Measurements from ENCODE around the gene UROC1.

The UROC1 gene

GRCh38 chr3:126460381-126460780, 57.2 kb downstream of the UROC1 start:
- DNase-seq (ENCODE audit: low read depth in 2 of 2), result no peak

- no peak for DNase-seq (ENCODE audit: low read depth in 2 of 2)
Measured at GRCh38 chr3:126459763-126460127, 57.8 kb downstream of the UROC1 start.

DNA sequence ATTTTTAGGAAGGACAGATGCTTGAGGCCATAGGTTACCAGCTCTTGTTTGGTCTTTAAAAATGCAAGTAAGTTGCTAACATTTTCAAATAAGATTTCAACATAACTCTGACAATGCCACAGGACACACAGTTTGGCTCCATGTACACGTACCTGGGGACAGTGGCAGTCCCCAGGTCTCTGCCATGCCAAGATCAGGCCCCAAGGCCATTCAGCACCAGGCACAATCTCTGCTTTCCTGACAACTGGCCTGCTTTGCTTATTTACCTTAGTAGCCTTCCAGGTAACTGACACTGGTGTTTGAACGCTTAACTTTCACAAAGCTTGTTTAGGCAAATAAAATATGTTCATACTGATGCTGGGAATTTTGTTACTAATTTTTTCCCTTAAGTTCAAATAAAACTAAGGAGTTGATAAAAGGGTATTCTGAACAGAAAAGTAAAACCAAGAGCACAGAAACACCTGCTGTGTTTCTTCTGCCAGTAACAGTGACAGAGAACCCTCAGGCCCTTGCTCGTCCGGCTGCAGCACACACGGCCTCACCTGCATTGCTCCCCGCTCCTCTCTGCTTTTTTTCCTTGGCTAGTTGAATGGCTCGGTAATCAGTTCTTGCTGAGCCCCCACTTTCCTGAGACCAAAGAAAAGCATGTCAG, 58.3 kb downstream of the UROC1 start:
- no peak for DNase-seq (ENCODE audit: low read depth in 2 of 2)

DNA sequence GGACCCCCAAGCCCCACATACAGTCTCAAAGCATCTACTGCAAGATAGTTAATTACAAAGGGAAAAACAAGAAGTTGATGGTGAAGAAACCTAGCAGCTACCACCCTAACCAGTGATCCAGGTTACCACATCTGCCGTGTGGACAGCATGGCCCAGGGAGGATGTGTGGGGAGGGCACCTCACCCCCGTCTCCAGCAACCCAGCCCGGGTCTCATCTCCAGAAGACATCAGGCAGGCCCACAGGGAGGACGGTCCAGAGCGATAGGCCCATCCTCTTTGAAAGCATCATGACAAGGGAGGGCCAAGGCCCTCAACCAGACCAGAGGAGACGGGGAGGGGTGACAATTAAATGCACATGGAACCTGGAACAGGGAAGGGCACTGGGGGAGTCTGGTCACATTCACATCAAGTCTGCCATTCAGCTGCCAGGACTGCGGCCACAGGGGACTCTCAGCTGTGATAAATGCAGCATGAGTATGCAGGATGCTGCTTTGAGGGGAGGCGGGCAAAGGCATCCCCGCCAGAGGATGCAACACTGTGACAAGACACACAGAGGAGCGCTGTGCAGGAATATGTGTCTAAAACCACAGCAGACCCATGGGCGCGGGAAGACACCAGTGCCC, 60.7 kb downstream of the UROC1 start:
- DNase-seq (ENCODE audit: low read depth in 2 of 2), result no peak

DNA sequence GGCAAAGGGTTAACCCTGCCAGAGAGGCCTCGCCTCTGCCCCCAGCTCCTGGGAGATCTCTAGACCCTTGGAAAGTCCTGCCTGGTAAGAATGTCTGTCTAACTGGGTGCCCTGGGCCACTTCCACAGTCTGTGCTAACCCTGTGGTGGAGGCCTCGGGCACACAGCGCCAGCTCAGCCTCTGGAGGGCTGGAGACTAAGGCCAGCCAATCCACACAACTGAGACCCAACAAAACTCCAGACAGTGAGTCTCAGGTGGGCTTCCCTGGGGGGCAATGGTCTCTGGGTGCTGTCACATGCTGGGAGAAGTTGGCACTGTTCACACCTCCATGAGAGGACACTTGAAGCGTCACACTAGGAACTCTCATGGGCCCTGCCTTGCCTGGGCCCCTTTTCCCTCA, 61.4 kb downstream of the UROC1 start:
- no peak for DNase-seq (ENCODE audit: low read depth in 2 of 2)

DNA sequence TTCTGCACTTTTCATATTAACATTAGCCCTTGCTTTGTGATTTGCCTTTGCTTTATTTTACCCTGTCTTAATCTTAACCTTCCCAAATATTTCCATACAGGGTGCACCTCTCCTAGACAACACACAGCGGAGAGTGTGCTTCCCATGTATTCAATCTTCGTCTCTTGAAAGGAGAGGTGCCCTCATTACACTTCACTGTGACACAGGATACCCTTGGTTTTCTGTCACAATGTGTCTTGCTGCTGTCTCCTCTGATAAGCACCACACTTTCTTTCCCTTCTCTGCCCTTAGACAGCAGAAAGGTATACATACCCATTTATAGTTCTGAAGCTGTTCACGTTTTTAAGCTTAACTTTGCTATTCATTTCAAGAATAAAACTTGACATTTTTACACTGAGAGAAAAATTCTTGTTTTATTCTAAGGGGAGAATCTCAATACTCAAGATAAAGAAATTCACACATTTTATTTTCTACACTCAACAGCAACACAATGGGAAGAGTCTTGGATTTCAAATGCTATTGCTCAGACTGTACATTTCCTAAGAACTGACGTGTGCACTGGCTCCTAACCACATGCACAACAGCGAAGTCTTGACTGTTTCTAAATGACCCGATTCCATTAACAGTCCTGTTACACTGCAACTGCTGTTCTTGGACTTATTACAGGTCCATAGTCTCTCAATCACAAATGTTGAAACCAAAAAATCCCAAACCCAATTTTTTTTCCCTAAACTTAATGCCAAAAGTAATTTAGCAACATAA, 63.0 kb downstream of the UROC1 start:
- no peak for DNase-seq (ENCODE audit: low read depth in 2 of 2)

GRCh38 chr3:126454025-126454424, 63.5 kb downstream of the UROC1 start:
- DNase-seq (ENCODE audit: low read depth in 2 of 2), result no peak

- DNase-seq (ENCODE audit: low read depth in 2 of 2), result no peak
Measured at GRCh38 chr3:126452213-126452612, 65.4 kb downstream of the UROC1 start.

- no peak for DNase-seq (ENCODE audit: low read depth in 2 of 2)
Measured at GRCh38 chr3:126451511-126451910, 66.1 kb downstream of the UROC1 start.

- DNase-seq (ENCODE audit: low read depth in 2 of 2), result no peak
Measured at GRCh38 chr3:126450744-126451143, 66.8 kb downstream of the UROC1 start.

DNA sequence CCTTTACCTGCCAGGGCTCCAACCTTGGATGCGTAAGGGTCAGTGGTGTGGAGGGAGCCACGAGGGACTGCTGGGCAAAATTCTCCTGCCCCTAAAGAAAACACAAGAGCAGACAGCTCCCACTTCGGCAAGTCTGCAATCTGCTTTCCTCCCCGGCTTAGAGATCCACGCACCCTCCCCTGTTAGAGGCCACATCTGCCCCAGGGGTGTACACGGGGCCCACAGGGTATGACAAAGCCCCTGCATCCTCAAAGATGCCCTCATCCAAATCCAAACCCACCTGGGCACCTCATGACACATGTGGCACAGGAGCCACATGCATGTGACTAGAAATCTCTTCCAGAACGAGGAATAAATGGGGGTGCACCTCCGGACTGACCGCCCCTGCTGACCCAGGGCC, 67.4 kb downstream of the UROC1 start:
- no peak for DNase-seq (ENCODE audit: low read depth in 2 of 2)

GRCh38 chr3:126449621-126450051, 67.9 kb downstream of the UROC1 start:
- DNase-seq (ENCODE audit: low read depth in 2 of 2), result no peak

- DNase-seq (ENCODE audit: low read depth in 2 of 2), result no peak
Measured at GRCh38 chr3:126448893-126449180, 68.7 kb downstream of the UROC1 start.

- no peak for DNase-seq (ENCODE audit: low read depth in 2 of 2)
Measured at GRCh38 chr3:126448136-126448892, 69.3 kb downstream of the UROC1 start.

DNA sequence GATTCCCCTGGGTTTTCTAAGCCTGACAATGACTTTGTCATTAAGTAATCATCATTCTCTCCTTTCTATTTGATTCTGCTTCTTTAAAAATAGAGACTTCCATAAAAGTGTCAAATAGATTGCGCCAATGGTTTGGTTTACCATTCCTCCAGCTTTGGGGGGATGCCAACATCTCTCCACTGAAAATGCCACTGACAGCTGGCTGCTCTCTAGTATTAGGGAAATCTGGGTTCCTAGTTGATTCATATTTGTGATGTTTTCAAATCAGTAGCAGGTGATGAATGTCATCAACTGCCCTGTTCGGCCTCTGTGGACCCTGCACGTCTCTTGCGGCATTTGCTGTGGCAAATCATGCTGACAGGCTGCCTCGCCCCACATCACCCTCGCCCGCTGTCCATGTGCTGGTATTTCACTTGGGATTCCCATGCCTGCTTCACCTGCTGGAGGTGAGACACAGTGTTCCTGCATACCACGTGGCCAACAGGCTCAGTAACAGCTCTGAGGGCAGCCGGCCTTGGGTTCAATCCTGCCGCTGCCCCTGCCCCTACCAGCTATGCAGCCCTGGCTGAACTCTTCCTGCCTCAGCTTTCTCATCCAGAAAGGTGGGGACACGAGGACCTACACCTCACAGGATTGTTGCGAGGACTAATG, 70.0 kb downstream of the UROC1 start:
- DNase-seq (ENCODE audit: low read depth in 2 of 2), result no peak

- no peak for DNase-seq (ENCODE audit: low read depth in 2 of 2)
Measured at GRCh38 chr3:126446791-126447190, 70.8 kb downstream of the UROC1 start.

- DNase-seq (ENCODE audit: low read depth in 2 of 2), result no peak
Measured at GRCh38 chr3:126446301-126446700, 71.3 kb downstream of the UROC1 start.

DNA sequence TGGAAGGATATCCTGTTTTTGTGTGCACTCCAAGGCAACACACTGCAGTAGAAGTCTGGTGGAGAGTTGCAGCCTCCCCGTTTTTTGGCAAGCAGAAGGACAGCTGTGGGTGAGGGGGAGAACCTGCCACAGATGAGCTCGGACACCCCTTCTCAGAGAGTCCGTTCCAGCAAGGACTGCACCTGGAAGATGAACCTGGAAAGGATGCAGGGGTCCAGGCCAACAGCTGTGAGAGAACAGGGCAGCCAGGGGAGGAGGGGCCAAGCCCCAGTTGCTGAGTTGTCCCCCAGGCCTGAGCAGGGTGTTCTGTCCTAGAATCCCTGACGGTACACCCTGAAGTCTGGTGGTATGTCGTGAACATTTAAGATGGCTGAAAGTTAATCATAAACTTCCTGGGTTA, 72.1 kb downstream of the UROC1 start:
- no peak for DNase-seq (ENCODE audit: low read depth in 2 of 2)

GRCh38 chr3:126442856-126443242, 74.7 kb downstream of the UROC1 start:
- no peak for DNase-seq (ENCODE audit: low read depth in 2 of 2)

- DNase-seq (ENCODE audit: low read depth in 2 of 2), result no peak
Measured at GRCh38 chr3:126442094-126442855, 75.3 kb downstream of the UROC1 start.

GRCh38 chr3:126441256-126441880, 76.2 kb downstream of the UROC1 start:
- no peak for DNase-seq (ENCODE audit: low read depth in 2 of 2)
